SU-DHL-6 (cell line): ENCODE data around the gene TANC1.

ENCODE experiments used
- H2AFZ ChIP-seq: fragments of 200-600 bp; sonication (generic); 2 replicates; pipeline ENCODE4 v1.6.1; 2014; ENCODE audit warnings: low read depth, mild to moderate bottlenecking, moderate library complexity, mixed read lengths, antibody characterized with exemption, low read length; ENCODE audit not compliant: severe bottlenecking
- H3F3A ChIP-seq: fragments of 200-600 bp; shearing (Covaris generic); 2 replicates; pipeline ENCODE4 v1.6.0; 2016; ENCODE audit warnings: antibody characterized with exemption, mild to moderate bottlenecking; ENCODE audit not compliant: insufficient read depth
- H3K27ac ChIP-seq: fragments of 200-600 bp; sonication (generic); 2 replicates; pipeline ENCODE4 v1.5.1; 2016; ENCODE audit warnings: low read depth, mild to moderate bottlenecking, low read length, moderate library complexity, mixed read lengths
- H3K27me3 ChIP-seq: fragments of 200-600 bp; sonication (generic), shearing (Covaris generic); 2 replicates; pipeline ENCODE4 v1.6.0; 2014; ENCODE audit warnings: mild to moderate bottlenecking, low read length
- H3K36me3 ChIP-seq: fragments of 200-600 bp; sonication (generic); 2 replicates; pipeline ENCODE4 v1.6.1; 2014; ENCODE audit warnings: mild to moderate bottlenecking, low read length, mixed read lengths
- H3K4me2 ChIP-seq: fragments of 300-600, 200-600 bp; shearing (Covaris generic), sonication (generic); 2 replicates; pipeline ENCODE4 v1.6.0; 2014; ENCODE audit warnings: low read length, low read depth, mild to moderate bottlenecking; ENCODE audit not compliant: poor library complexity, severe bottlenecking
- H3K4me3 ChIP-seq: fragments of 200-600 bp; sonication (generic); 2 replicates; pipeline ENCODE4 v1.5.1; 2014; ENCODE audit warnings: antibody characterized with exemption, low read length, mild to moderate bottlenecking, mixed read lengths; ENCODE audit not compliant: insufficient read depth, poor library complexity, severe bottlenecking
- H3K79me2 ChIP-seq: fragments of 200-600 bp; sonication (generic); 2 replicates; pipeline ENCODE4 v1.6.1; 2014; ENCODE audit warnings: mild to moderate bottlenecking, low read length, moderate library complexity; ENCODE audit not compliant: insufficient read depth
- H3K9ac ChIP-seq: fragments of 200-600 bp; sonication (generic); 2 replicates; pipeline ENCODE4 v1.7.0; 2014; ENCODE audit warnings: mild to moderate bottlenecking, low read length
- H3K9me2 ChIP-seq: fragments of 200-600 bp; sonication (generic); replicated peaks from 2 replicates; pipeline ENCODE4 v1.6.1; 2014; ENCODE audit warnings: low read length; ENCODE audit not compliant: insufficient read depth
- H3K9me3 ChIP-seq: fragments of 200-600 bp; sonication (generic); 2 replicates; pipeline ENCODE4 v1.6.1; 2014; ENCODE audit warnings: low read length, mixed read lengths; ENCODE audit not compliant: insufficient read depth
- H4K20me1 ChIP-seq: fragments of 200-600 bp; sonication (generic); 2 replicates; pipeline ENCODE4 v1.6.1; 2014; ENCODE audit warnings: low read depth, mild to moderate bottlenecking, antibody characterized with exemption, low read length, moderate library complexity, mixed read lengths
- EZH2phosphoT487 ChIP-seq: fragments of 200-600 bp; sonication (generic), shearing (Covaris generic); conservative IDR thresholded peaks from 2 replicates; pipeline ENCODE4 v1.6.1; 2018; ENCODE audit warnings: mild to moderate bottlenecking, antibody characterized with exemption, low read length, moderate library complexity, mixed read lengths
- TF ChIP-seq, protein P1 (sequence below): fragments of 200-600 bp; sonication (generic); IDR thresholded peaks from one replicate; pipeline ENCODE4 v1.5.1; 2017; ENCODE audit warnings: antibody characterized with exemption, mild to moderate bottlenecking, low read length, moderate library complexity; ENCODE audit not compliant: insufficient read depth, poor library complexity, severe bottlenecking

TANC1 gene

DNA sequence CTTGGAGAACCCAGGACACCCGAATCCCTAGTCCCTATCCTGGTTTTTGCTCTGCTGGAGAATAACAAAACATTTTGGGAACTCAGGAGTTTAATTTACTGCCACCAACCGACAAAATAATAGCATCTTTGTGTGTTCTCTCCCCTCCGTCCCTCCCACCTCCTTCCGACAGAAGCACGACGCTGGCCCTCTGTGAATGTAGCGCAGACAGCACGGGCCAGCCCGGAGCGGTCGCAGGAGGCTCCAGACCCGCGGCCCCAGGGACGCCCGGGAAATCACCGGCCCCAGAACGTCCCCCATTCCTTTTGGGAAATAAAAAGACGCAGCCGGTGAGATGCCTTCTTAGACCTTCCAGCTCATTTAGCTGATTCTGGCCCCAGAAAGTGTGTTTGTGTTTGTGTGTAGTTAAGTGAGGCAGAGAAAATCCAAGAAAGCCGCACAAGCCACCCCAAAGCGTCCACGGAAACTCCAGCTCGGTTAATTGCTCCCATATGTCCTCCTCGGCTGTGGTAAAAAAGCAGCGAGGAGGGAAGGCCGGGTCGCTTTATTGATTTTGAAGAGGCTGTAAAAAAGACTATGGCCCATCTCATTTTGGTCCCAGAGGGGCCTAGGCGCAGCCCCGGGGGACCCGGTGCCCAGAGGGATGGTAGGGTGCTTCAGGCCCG lies 577 bp upstream of the TANC1 start:
- Histone ChIP-seq H3K4me3 (no peak overlapping the region), H3K9me3 (no peaks in the 10 kb centered on the region), H3K36me3 (no peaks in the 10 kb centered on the region), H3K79me2 (no peaks in the 10 kb centered on the region), H3K27me3 (no peaks in the 10 kb centered on the region), H3K9ac (no peak overlapping the region), H3F3A (no peaks in the 10 kb centered on the region), H3K27ac (no peak overlapping the region), H3K9me2 (no peaks in the 10 kb centered on the region), H4K20me1 (no peaks in the 10 kb centered on the region), H2AFZ (no peak overlapping the region), H3K4me2 (no peak overlapping the region)
- TF ChIP-seq, protein P1, sequence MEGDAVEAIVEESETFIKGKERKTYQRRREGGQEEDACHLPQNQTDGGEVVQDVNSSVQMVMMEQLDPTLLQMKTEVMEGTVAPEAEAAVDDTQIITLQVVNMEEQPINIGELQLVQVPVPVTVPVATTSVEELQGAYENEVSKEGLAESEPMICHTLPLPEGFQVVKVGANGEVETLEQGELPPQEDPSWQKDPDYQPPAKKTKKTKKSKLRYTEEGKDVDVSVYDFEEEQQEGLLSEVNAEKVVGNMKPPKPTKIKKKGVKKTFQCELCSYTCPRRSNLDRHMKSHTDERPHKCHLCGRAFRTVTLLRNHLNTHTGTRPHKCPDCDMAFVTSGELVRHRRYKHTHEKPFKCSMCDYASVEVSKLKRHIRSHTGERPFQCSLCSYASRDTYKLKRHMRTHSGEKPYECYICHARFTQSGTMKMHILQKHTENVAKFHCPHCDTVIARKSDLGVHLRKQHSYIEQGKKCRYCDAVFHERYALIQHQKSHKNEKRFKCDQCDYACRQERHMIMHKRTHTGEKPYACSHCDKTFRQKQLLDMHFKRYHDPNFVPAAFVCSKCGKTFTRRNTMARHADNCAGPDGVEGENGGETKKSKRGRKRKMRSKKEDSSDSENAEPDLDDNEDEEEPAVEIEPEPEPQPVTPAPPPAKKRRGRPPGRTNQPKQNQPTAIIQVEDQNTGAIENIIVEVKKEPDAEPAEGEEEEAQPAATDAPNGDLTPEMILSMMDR, result no peak
- TF ChIP-seq EZH2phosphoT487, result no peak

DNA sequence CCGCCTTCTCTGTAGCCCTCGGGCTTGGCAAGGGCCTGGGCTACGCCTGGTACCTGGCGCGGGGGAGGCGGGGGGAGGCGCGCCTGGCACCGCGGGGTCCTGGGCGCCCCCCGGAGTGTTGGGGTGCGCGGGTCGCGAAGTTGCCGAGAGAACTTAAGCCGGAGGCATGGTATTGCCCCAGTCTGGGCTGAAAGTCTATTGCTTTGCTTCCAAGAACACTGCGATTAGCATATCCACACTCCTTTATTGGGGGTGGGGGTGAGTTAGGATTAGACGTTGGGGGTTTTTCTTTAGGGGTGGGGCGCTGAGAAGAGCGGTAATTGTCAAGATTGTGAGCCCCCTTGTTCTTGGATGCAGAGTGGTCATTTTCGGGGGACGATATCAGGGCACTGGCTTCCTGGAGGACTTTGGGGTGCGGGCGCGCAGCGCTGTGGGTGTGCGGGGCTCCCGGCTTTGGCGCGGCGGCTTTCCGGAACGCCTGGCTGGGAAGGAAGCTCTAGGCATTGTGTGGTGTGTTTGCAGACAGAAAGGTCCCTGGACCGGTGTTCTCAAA lies 798 bp downstream of the TANC1 start:
- no peaks in the 10 kb centered on the region for H3K36me3 ChIP-seq
- no peak overlapping the region for H3K27ac ChIP-seq
- TF ChIP-seq, protein P1, result no peak
- TF ChIP-seq EZH2phosphoT487, result no peak
- no peaks in the 10 kb centered on the region for H3K79me2 ChIP-seq
- no peak overlapping the region for H3K9ac ChIP-seq
- H3K9me3 ChIP-seq, result no peaks in the 10 kb centered on the region
- no peak overlapping the region for H2AFZ ChIP-seq
- H3K27me3 ChIP-seq, result no peaks in the 10 kb centered on the region
- no peaks in the 10 kb centered on the region for H3K9me2 ChIP-seq
- H3F3A ChIP-seq, result no peaks in the 10 kb centered on the region
- no peak overlapping the region for H3K4me3 ChIP-seq
- no peak overlapping the region for H3K4me2 ChIP-seq
- H4K20me1 ChIP-seq, result no peaks in the 10 kb centered on the region

DNA sequence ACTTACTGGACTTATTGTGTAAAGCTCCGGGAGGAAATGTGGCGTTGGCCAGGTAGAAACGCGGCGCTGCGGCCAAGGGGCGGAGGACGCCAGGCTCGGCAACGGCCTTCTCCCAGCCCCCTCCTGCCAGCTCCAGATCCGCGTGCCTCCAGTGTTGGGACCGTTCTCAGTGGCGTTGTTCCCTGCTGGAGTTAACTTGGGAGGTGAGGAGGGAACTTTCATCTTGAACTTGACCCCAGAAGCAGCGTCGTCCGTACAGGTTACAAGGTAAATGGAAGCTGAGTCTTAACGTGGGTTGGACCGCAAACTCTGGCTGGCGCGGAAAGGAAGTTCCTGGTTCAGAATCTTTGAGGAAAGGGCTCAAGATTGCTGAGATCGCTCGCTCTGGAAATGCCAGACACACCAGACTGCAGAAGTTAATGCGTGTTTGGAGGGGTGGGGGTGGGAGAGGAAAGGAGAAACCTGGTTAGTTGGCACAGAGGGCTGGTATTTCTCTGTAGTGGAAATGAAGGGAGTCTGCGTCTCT lies 1.3 kb downstream of the TANC1 start:
- Histone ChIP-seq H2AFZ (no peak overlapping the region), H3F3A (no peaks in the 10 kb centered on the region), H3K4me3 (no peak overlapping the region), H4K20me1 (no peaks in the 10 kb centered on the region), H3K79me2 (no peaks in the 10 kb centered on the region), H3K27me3 (no peaks in the 10 kb centered on the region), H3K4me2 (no peak overlapping the region), H3K9ac (no peak overlapping the region), H3K9me3 (no peaks in the 10 kb centered on the region), H3K27ac (no peak overlapping the region), H3K36me3 (no peaks in the 10 kb centered on the region), H3K9me2 (no peaks in the 10 kb centered on the region)
- TF ChIP-seq, protein P1, result no peak
- TF ChIP-seq EZH2phosphoT487, result no peak
